Globus pallidus (tissue), 1 donor: Measurements from ENCODE around the gene ARMH4.
"Not testable (repeated sequence)": the region's sequence is repeated elsewhere in the genome, so short reads cannot be mapped to it uniquely, and the experiment has no call there.

Experiments used
- DNase-seq: peaks from one replicate; pipeline ENCODE4 v3.0.0-alpha.2; 2015; ENCODE audit warnings: low spot score

The ARMH4 gene

GRCh38 chr14:58146399-58146798, 5.6 kb downstream of the ARMH4 start:
- no peak for DNase-seq

DNA sequence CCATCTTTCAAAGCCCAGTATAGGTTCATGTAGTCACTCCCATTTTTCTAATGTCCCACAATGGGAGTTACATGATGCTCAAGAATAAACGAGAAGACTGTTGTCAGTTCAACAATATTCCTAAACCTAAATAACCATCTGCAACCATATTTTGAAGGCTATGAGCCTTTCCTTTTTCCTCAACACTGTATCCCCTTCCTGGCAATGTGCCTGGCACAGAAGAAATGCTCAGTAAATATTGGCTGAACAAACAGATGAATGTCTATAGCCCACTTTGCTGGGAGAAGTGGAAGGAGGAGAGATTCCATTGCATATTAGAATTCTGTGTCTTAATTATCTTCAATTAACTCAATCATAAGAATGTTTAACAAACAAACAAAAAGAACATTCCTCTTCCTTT, 6.1 kb downstream of the ARMH4 start:
- no peak for DNase-seq

DNA sequence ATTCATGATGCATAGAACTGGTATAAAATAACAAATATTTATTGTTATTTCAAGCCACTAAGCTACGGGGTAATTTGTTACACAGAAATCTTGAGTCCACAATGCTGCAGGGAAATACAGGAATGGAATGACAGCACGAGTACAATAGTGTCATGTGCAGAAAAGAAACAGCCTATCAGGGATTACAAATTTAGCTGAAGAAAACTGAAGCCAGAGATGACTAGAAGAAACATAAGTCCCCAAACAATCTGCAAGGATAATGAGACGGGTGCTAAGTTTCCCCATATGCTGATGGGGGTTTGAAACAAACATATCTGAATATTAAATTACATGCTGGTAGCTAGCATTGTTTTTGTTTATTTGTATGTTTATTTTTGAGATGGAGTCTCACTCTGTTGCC, 8.9 kb downstream of the ARMH4 start:
- DNase-seq: no peak

DNA sequence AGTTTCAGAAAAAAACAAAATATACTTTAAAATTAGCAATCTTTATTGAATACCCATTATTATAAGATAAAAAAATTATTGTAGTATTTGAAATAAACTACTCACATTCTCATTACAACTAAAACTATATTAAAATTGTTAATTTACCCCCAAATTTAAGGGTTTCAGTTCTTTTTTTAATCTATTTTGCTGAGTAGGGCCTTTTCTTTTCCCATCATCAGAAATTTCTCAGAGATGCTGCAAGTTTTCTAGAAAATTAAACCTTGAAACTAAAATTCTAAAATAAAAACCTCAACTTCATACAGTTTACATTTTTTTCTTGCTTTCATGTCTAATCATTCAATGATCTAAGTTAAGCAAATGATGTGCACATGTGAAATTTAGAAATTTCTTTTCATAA, 10.1 kb downstream of the ARMH4 start:
- DNase-seq: no peak

- peak; percentile 41 for DNase-seq
These were observed 13.1 kb downstream of the ARMH4 start for GRCh38 chr14:58138714-58139482.

DNA sequence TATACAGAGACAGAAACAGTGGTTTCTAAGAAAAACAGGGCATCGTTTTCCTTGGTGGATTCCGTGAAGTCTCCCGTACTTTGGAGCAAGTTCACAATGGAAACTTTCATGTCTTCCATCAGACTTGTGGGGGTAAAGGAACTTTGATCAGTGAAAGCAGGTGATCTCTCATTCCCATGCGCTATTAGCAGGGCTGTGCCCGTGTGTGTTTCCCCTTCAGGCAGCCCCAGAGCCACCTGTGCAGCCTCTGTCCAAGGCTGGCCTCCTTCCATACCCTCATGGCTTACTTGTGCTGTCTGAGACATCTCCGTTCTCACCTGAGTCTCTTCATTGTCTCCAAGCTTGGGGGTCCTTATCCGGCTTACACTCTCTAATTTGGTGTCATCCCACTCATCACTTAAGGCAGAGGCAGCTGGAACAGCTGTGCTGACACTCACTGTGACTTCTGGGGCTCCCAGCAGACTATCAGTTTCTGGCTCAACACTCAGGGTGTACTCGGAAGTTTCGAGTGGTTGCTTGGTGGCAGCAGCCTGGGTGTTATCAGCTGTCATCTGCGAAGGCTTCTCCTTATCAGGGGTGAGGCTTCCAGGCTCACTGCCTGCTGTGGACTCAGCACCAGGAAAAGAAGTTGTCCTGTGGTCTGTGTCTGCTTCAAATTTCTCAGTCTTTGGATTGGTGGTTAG, 13.8 kb downstream of the ARMH4 start:
- no peak for DNase-seq

- DNase-seq: no peak
These were observed 18.3 kb downstream of the ARMH4 start for GRCh38 chr14:58133739-58134138.

DNA sequence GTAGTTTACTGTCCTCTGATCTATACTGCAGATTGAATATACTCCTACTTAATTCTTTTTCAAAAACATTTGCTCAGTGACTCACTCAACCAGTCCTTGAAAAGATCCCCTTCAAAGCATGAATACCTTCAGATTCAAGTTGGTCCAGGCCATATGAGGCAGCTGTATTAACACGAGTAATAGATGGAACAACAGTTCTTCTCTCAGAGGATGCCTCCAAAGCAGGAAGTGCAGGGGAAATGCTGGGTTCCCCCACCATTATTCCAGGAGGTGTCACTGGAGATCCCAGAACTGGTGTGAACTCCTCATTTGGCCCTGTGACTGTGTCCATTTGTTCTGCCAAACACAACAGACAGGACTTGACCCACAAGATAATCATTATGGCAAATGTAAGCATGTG, 20.6 kb downstream of the ARMH4 start:
- DNase-seq: no peak

DNA sequence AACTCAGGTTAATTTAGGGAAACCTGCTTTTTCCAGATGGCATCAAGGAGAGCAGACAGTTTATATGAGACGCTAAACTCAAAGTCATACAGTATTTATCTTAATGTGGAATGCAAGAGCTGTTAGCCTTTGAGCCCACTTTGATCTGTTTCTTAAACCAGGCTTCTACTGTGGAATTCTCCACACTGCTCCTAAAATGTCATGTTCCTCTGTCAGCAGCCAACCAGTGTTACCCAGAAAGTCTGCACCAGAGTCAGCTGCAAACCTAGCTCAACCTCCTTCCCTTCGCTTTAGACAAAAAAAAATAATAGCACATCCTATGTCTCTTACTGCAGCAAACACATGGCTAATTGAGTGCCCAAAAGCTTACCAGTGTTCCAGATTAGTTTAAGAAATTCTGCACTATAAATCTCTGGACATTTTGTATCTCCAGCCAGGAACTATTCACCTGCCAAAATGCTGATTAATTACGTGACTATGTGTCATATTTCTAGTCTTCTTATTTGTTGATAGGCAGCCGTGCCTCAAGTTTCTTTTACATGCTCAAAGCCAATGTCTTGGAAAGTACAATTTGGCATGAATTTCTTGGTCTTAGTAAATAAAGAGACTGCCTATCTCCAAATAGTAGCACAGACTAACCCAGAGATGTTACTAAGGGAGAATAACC, 21.8 kb downstream of the ARMH4 start:
- no peak for DNase-seq

GRCh38 chr14:58129208-58129607, 22.8 kb downstream of the ARMH4 start:
- DNase-seq: no peak

- no peak for DNase-seq
These were observed 23.6 kb downstream of the ARMH4 start for GRCh38 chr14:58128416-58128815.

- not testable (repeated sequence) for DNase-seq
These were observed 29.5 kb downstream of the ARMH4 start for GRCh38 chr14:58122546-58122945.

- DNase-seq: no peak
These were observed 30.4 kb downstream of the ARMH4 start for GRCh38 chr14:58121530-58122186.

GRCh38 chr14:58119381-58119780, 32.6 kb downstream of the ARMH4 start:
- no peak for DNase-seq

DNA sequence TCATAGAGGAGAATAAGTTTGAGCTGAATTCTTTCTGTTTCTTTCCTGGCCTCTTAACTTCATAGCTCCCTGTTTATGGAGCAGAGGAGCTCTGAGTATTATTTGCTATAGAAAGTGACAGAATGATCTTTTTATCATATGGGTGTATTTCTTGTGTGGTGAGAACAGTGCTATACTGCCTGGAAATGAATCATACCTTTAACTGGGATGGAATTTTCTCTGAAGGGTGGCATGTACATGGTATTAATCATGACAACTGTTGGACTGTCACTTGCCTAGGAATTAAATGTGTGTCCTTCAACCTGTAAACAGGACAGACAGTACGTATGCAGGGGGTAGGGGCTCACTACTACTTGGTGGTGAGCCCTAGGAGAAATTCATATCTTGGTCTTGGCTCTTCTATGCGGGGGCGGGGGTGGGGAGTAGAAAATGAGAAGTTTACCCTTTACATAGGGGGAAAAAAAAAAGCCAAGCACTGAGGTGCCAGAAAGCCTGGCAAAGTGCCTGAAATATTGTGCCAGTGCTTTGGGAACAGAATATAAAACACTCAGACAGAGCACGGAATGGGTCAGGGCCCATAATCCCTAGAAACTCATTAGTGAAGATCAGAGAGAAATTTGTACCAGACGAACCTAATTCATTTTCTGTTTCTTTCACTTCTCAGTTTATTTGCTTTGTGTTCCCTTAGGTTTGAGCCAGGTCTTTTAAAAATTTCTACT, 33.8 kb downstream of the ARMH4 start:
- no peak for DNase-seq

GRCh38 chr14:58109744-58110143, 42.3 kb downstream of the ARMH4 start:
- no peak for DNase-seq

DNA sequence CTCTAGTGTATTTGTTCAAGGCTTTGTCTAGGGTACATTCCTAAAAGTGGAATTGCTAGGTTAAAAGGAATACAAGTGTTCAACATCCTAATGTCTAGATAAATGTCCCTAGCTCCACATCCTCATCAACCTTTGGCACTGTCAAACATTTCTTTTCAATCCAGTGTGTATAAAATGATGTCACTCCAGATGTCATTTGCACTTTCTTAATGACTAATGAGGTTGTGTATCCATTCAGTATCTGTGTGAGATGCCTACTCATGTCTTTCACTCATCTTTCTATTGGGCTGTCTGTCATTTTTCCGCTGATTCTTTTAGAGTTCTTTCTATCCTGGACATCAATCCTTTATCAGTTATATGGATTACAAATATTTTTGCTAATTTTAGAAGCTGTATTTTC, 43.3 kb downstream of the ARMH4 start:
- no peak for DNase-seq

- peak; percentile 68 for DNase-seq
These were observed 44.0 kb downstream of the ARMH4 start for GRCh38 chr14:58107947-58108552.

GRCh38 chr14:58107041-58107440, 45.0 kb downstream of the ARMH4 start:
- no peak for DNase-seq

DNA sequence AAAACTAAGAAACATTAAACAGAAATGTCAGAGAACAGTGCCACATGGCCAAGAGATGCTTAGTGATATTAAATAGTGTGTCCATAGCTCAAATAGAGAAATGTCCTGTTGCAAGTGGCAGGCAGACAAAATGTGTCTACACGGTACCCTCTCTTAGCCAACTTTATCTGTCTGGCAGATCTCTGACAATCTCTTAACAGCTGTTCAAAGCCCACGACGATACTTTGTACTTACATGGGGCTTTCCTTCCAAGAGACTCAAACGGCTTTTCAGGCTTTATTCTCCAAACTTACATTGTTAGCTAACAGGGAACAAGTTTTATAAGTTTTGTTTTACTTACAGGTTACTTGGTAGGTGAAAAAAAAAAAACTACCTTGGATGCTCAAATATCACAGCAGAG, 45.6 kb downstream of the ARMH4 start:
- no peak for DNase-seq

DNA sequence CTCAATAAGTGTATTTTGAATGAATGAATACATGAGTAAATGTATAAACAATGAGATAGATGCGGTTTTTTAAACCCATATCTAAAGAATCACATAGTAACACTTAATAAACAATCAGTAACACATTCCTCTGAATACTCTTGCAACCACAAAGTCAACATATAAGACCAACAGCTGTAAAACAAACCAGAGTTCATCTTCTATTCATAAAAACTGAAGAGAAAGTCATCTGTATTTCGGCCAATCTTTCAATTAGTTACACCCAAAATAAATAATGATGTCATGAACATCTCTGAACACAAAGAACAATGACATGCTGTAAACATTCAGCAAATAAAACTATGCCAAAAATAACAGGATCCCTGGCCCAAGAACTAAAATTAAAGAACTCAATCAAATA, 47.2 kb downstream of the ARMH4 start:
- DNase-seq: no peak
